Breast epithelium (tissue), 4 donors: Measurements from ENCODE around the gene GPX5. TPM values are rescaled to one million over a fixed set of nuclear protein-coding genes. Genes with fewer than 3 reads are reported as not detected.
"Not testable (repeated sequence)": the region's sequence is repeated elsewhere in the genome, so short reads cannot be mapped to it uniquely, and the experiment has no call there.

Experiments
- DNase-seq, 2 donors: peaks; one replicate each; pipeline ENCODE4 v3.0.0-alpha.2; 2019; ENCODE audit warnings: low spot score in 2 of 2
- H3K27ac ChIP-seq, 2 donors: fragments of 200-600 bp; sonication (generic) in 1 of 2; one replicate each; pipeline ENCODE4 v1.5.1; 2016 to 2019; ENCODE audit warnings: mild to moderate bottlenecking in 1 of 2
- H3K27me3 ChIP-seq, 2 donors: fragments of 200-600 bp; sonication (generic) in 1 of 2; one replicate each; pipeline versions ENCODE4 v1.5.1 to v1.6.0; 2017 to 2019; ENCODE audit warnings: control low read depth in 1 of 2, mild to moderate bottlenecking in 1 of 2
- H3K36me3 ChIP-seq: fragments of 200-600 bp; one replicate; pipeline ENCODE4 v1.5.1; 2019
- H3K4me1 ChIP-seq, 2 donors: fragments of 200-600 bp; sonication (generic); one replicate each; pipeline ENCODE4 v1.5.1; 2016 to 2019; ENCODE audit warnings: control low read depth in 1 of 2
- H3K4me3 ChIP-seq, 3 donors: fragments of 200-600 bp; sonication (generic); 1 replicate in 2 of 3; 2 replicates in 1 of 3; pipeline ENCODE4 v1.5.1; 2016 to 2019; ENCODE audit warnings: mild to moderate bottlenecking in 3 of 3, moderate library complexity in 2 of 3
- H3K9me3 ChIP-seq, 2 donors: fragments of 200-600 bp; sonication (generic) in 1 of 2; one replicate each; pipeline ENCODE4 v1.5.1; 2016 to 2019; ENCODE audit warnings: control low read depth in 1 of 2
- CTCF ChIP-seq, 3 donors: fragments of 450-650 bp; IDR thresholded peaks; one replicate each; pipeline ENCODE4 v1.5.1; 2016 to 2017; ENCODE audit warnings: antibody characterized with exemption in 3 of 3, mild to moderate bottlenecking in 3 of 3, moderate library complexity in 3 of 3
- POLR2A ChIP-seq: fragments of 450-650 bp; IDR thresholded peaks from one replicate; pipeline ENCODE4 v1.6.1; 2016; ENCODE audit warnings: antibody characterized with exemption, mild to moderate bottlenecking, moderate library complexity
- POLR2AphosphoS5 ChIP-seq, 3 donors: sonication (generic); formaldehyde crosslinking; IDR thresholded peaks; one replicate each; pipeline ENCODE4 v1.6.1; 2017; ENCODE audit warnings: antibody characterized with exemption in 3 of 3
- intact Hi-C: fragments of 100-400 bp; cut with DNase I; formaldehyde crosslinking; loops from one replicate; pipeline ENCODE4 v1.15.1; 2023; ENCODE audit warnings: low total_unique reads
- total RNA-seq, 3 donors: library from RNA; depleted of rRNA; stranded (reverse); fragments of >200 nt; gene quantifications; one replicate each; pipeline ENCODE4 v1.1.0, GENCODE V29; 2016

The GPX5 gene
- total RNA-seq, 3 donors from 2014 or later: not detected

- DNase-seq: no peak
- Histone ChIP-seq H3K27ac (no peak overlapping the region), H3K27me3 (peaks cover 0 to 16% of the 10 kb centered on the region in 2 donors), H3K4me1 (no peaks in the 10 kb centered on the region), H3K4me3 (peak overlapping the region in 2 of 3 donors; percentile 46 to 61), H3K36me3 (no peaks in the 10 kb centered on the region), H3K9me3 (no peaks in the 10 kb centered on the region)
- TF ChIP-seq POLR2AphosphoS5 (IDR thresholded peaks at IDR 0.05) (no peak), CTCF (IDR thresholded peaks at IDR 0.05) (peak in 1 of 3 donors; percentile 22)
- intact Hi-C loops: no loop called here
Observed at GRCh38 chr6:28542440-28543296, 17.0 kb downstream of the GPX5 start.

GRCh38 chr6:28543651-28544610 is 18.2 kb downstream of the GPX5 start:
- TF ChIP-seq POLR2A: no peak
- no peak for TF ChIP-seq CTCF (IDR thresholded peaks at IDR 0.05)
- H3K9me3 ChIP-seq: no peaks in the 10 kb centered on the region
- peak overlapping the region in 1 of 3 donors; percentile 44 for H3K4me3 ChIP-seq
- H3K36me3 ChIP-seq: no peaks in the 10 kb centered on the region
- H3K4me1 ChIP-seq: no peaks in the 10 kb centered on the region
- intact Hi-C loops: no loop called here
- no peak for DNase-seq
- H3K27me3 ChIP-seq: peaks cover 0 to 9% of the 10 kb centered on the region in 2 donors
- H3K27ac ChIP-seq: no peak overlapping the region

GRCh38 chr6:28545955-28546354 is 20.3 kb downstream of the GPX5 start:
- TF ChIP-seq POLR2AphosphoS5 (IDR thresholded peaks at IDR 0.05): no peak
- TF ChIP-seq CTCF (IDR thresholded peaks at IDR 0.05): no peak
- no peak for TF ChIP-seq POLR2A

GRCh38 chr6:28547003-28547402 is 21.3 kb downstream of the GPX5 start:
- H3K27ac ChIP-seq, intact Hi-C loops, H3K4me1 ChIP-seq, H3K4me3 ChIP-seq, DNase-seq, H3K9me3 ChIP-seq, H3K36me3 ChIP-seq: not testable (repeated sequence)
- peaks cover 0 to 10% of the 10 kb centered on the region in 2 donors for H3K27me3 ChIP-seq

More at GRCh38 chr6:28545955-28546354, 20.3 kb downstream of the GPX5 start:
- H3K4me1 ChIP-seq: no peaks in the 10 kb centered on the region
- no peak for DNase-seq
- H3K36me3 ChIP-seq: no peaks in the 10 kb centered on the region
- H3K27me3 ChIP-seq: peaks cover 0 to 10% of the 10 kb centered on the region in 2 donors
- intact Hi-C loops: no loop called here
- H3K27ac ChIP-seq: no peak overlapping the region
- no peaks in the 10 kb centered on the region for H3K9me3 ChIP-seq
- no peak overlapping the region for H3K4me3 ChIP-seq

- Histone ChIP-seq H3K27ac (no peak overlapping the region), H3K27me3 (peaks cover 0 to 33% of the 10 kb centered on the region in 2 donors), H3K4me1 (no peaks in the 10 kb centered on the region), H3K9me3 (no peaks in the 10 kb centered on the region), H3K36me3 (no peaks in the 10 kb centered on the region), H3K4me3 (no peak overlapping the region)
- TF ChIP-seq POLR2AphosphoS5 (IDR thresholded peaks at IDR 0.05): no peak
- no peak for DNase-seq
- intact Hi-C loops: no loop called here
Observed at GRCh38 chr6:28551891-28552666, 26.4 kb downstream of the GPX5 start.
